MM.1S (cell line): ENCODE measurements around the gene ZFPM1.

Source experiments
- DNase-seq: peaks from one replicate; pipeline ENCODE4 v3.0.0-alpha.2; 2015
- H2AFZ ChIP-seq: fragments of 300-600 bp; sonication (generic); 2 replicates; pipeline ENCODE4 v1.6.0; 2016; ENCODE audit warnings: antibody characterized with exemption, low read length
- H3F3A ChIP-seq: fragments of 300-600 bp; sonication (generic); 2 replicates; pipeline ENCODE4 v1.6.1; 2016; ENCODE audit warnings: mild to moderate bottlenecking, antibody characterized with exemption, low read length, moderate library complexity, mixed read lengths; ENCODE audit not compliant: insufficient read depth
- H3K27ac ChIP-seq: fragments of 300-600 bp; sonication (generic); 2 replicates; pipeline ENCODE4 v1.5.1; 2016; ENCODE audit warnings: mild to moderate bottlenecking, low read length
- H3K27me3 ChIP-seq: fragments of 300-600 bp; sonication (generic); replicated peaks from 2 replicates; pipeline ENCODE4 v1.6.0; 2016; ENCODE audit warnings: low read length; ENCODE audit not compliant: insufficient read depth
- H3K36me3 ChIP-seq: fragments of 300-600 bp; sonication (generic); replicated peaks from 2 replicates; pipeline ENCODE4 v1.6.1; 2016; ENCODE audit warnings: mild to moderate bottlenecking, low read length, mixed read lengths; ENCODE audit not compliant: insufficient read depth
- H3K4me1 ChIP-seq: fragments of 300-600 bp; sonication (generic); 2 replicates; pipeline ENCODE4 v1.6.1; 2016; ENCODE audit warnings: low read length, mixed read lengths
- H3K4me2 ChIP-seq: fragments of 300-600 bp; sonication (generic); 2 replicates; pipeline ENCODE4 v1.6.0; 2016; ENCODE audit warnings: low read depth, low read length
- H3K4me3 ChIP-seq: fragments of 300-600 bp; sonication (generic); 2 replicates; pipeline ENCODE4 v1.5.1; 2016; ENCODE audit warnings: low read length, mixed read lengths
- H3K79me2 ChIP-seq: fragments of 300-600 bp; sonication (generic); 2 replicates; pipeline ENCODE4 v1.6.1; 2016; ENCODE audit warnings: mixed run types, low read length, mixed read lengths
- H3K9ac ChIP-seq: fragments of 300-600 bp; sonication (generic); 2 replicates; pipeline ENCODE4 v1.6.1; 2016; ENCODE audit warnings: low read length, mixed read lengths
- H3K9me2 ChIP-seq: fragments of 300-600 bp; sonication (generic); replicated peaks from 2 replicates; pipeline ENCODE4 v1.6.1; 2016; ENCODE audit warnings: mild to moderate bottlenecking, low read length, mixed read lengths; ENCODE audit not compliant: insufficient read depth
- H3K9me3 ChIP-seq: fragments of 300-600 bp; sonication (generic); replicated peaks from 2 replicates; pipeline ENCODE4 v1.6.1; 2016; ENCODE audit warnings: mild to moderate bottlenecking, low read length, mixed read lengths; ENCODE audit not compliant: insufficient read depth
- H4K20me1 ChIP-seq: fragments of 300-600 bp; sonication (generic); 2 replicates; pipeline ENCODE4 v1.6.1; 2016; ENCODE audit warnings: mild to moderate bottlenecking, low read length, moderate library complexity, mixed read lengths; ENCODE audit not compliant: insufficient read depth
- EZH2 ChIP-seq: fragments of 300-600 bp; sonication (generic); optimal IDR thresholded peaks from 2 replicates; pipeline ENCODE3; 2017; ENCODE audit warnings: low read depth, mild to moderate bottlenecking, antibody characterized with exemption, low read length, mixed read lengths
- EZH2phosphoT487 ChIP-seq: fragments of 300-600 bp; sonication (generic); IDR thresholded peaks from 2 replicates; pipeline ENCODE4 v1.6.1; 2018; ENCODE audit warnings: antibody characterized with exemption, low read length
- TF ChIP-seq, protein P1 (sequence below): fragments of 300-600 bp; sonication (generic); IDR thresholded peaks from 2 replicates; pipeline ENCODE4 v1.5.1; 2016; ENCODE audit warnings: antibody characterized with exemption, low read length, mixed read lengths

ZFPM1 gene

DNA sequence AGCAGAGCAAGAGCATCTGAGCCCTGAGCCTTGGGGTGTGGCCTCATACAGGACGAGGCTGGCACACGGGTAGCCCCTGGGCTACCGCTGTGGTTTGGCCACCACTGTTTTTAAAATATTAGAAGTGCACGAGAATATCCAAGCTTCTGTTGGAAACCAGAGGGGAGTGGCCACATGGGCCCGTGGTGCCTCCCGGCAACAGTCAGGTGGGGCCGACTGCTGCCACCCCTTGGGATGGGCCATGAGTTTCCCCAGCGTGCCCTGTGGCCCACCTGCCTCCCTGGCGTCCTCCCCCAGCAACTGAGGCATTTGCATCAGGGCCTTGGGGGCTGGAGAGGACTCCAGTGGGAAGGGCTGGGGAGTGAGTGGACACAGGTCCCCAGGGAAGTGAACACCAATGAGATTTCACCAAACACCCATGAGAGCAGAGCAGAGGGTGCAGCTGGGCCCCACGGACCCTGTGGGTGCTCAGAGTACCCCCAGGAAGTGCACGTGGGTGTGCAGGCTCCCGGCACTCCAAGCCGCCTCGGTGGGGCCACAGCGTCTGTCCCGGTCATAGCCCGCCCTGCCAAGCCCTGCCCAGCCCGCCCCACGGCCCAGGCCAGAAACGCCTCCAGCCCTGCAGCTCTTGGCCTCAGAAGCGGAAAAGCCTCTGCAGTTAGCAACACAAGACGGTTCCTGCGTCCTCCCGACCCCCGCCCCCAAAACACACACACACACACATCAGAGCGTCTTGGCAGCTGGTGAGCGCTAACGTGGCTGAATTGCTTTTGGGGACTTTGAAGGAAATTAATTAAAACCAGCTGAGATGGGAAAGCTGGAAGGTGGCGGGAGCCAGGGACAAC is 47.6 kb upstream of the ZFPM1 start:
- Histone ChIP-seq H3K27me3 (peaks cover 34% of the 10 kb centered on the region), H4K20me1 (no peaks in the 10 kb centered on the region), H3K9ac (no peak overlapping the region), H2AFZ (no peak overlapping the region), H3K4me3 (no peak overlapping the region), H3K79me2 (no peaks in the 10 kb centered on the region), H3K4me2 (no peak overlapping the region), H3K36me3 (no peaks in the 10 kb centered on the region), H3K9me3 (no peaks in the 10 kb centered on the region), H3K27ac (no peak overlapping the region), H3K9me2 (no peaks in the 10 kb centered on the region), H3F3A (no peaks in the 10 kb centered on the region), H3K4me1 (no peaks in the 10 kb centered on the region)
- DNase-seq, result no peak
- TF ChIP-seq EZH2phosphoT487 (no peak), EZH2 (no peak)
- TF ChIP-seq, protein P1, sequence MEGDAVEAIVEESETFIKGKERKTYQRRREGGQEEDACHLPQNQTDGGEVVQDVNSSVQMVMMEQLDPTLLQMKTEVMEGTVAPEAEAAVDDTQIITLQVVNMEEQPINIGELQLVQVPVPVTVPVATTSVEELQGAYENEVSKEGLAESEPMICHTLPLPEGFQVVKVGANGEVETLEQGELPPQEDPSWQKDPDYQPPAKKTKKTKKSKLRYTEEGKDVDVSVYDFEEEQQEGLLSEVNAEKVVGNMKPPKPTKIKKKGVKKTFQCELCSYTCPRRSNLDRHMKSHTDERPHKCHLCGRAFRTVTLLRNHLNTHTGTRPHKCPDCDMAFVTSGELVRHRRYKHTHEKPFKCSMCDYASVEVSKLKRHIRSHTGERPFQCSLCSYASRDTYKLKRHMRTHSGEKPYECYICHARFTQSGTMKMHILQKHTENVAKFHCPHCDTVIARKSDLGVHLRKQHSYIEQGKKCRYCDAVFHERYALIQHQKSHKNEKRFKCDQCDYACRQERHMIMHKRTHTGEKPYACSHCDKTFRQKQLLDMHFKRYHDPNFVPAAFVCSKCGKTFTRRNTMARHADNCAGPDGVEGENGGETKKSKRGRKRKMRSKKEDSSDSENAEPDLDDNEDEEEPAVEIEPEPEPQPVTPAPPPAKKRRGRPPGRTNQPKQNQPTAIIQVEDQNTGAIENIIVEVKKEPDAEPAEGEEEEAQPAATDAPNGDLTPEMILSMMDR, result no peak

DNA sequence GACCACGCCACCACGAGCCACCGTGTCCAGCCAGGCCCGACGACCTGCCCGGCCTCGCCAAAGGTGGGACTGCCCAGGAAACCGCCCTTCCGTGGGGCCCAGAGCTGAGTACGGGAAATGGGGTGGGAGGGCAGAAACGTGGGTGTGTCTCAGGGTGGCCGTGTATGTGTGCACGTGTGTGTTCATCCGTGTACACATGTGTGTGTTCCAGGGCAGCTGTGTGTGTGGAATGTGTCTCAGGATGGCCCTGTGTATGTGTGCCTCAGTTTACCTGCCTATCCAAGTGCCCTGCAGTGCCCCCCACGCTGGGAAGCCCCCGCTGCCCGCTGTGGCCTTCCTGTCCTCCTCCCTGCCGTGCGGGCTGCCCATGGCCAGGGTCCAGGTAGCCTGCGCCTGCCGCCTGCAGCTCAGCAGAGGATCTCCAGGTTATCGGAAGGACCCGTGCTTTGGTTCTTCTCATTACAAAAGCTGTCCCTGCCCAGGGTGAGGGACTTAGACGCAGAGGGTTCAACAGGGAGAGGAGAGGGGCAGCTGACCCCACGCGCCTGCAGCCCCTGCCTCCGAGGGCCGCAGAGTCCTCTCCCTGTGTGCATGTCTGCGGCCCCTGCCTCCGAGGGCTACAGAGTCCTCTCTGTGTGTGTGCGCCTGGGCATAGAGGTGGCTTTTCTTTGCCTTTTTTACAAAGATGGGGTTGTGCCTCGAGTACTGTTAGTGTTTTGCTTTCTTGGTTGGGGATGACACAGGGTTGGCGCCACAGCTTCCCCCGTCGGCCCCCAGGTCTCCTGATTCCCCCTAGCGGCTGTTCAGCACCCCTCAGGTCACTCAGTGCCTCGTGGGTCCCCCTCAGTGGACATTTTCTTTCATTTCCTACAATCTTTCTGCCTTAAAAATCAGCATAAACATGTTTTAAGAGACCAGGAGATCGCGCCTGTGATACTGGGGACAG is 46.7 kb upstream of the ZFPM1 start:
- no peak for DNase-seq

DNA sequence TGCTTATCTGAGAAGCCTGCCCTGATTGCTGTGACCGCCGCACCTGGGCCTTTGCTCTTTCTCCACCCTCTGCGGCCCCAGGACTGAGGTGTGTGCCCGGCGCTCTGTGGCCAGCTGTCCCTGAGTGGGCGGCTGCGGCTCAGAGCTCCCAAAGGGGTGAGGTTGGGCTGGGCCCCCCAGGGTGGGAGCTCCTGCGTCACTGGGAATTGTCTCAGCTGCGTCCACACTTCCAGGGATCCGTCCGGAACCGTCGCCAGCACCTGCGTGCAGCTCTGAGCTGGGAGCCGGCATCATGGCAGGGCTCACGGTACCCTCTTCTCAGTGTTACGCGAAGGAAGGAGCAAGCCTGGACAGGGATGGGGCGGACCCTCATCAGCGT is 46.0 kb upstream of the ZFPM1 start:
- no peaks in the 10 kb centered on the region for H3K4me1 ChIP-seq
- no peak overlapping the region for H3K27ac ChIP-seq
- H3K9me3 ChIP-seq, result no peaks in the 10 kb centered on the region
- H3K9me2 ChIP-seq, result no peaks in the 10 kb centered on the region
- TF ChIP-seq EZH2phosphoT487 (no peak), EZH2 (no peak)
- TF ChIP-seq, protein P1, result no peak
- DNase-seq, result no peak
- H3K4me3 ChIP-seq, result no peak overlapping the region
- no peaks in the 10 kb centered on the region for H4K20me1 ChIP-seq
- no peaks in the 10 kb centered on the region for H3K79me2 ChIP-seq
- H3K27me3 ChIP-seq, result peaks cover 34% of the 10 kb centered on the region
- no peaks in the 10 kb centered on the region for H3F3A ChIP-seq
- no peak overlapping the region for H3K4me2 ChIP-seq
- no peak overlapping the region for H3K9ac ChIP-seq
- no peaks in the 10 kb centered on the region for H3K36me3 ChIP-seq
- no peak overlapping the region for H2AFZ ChIP-seq

More for the DNA sequence above, 46.7 kb upstream of the ZFPM1 start:
- no peak overlapping the region for H2AFZ ChIP-seq
- H3F3A ChIP-seq, result no peaks in the 10 kb centered on the region
- H3K27ac ChIP-seq, result no peak overlapping the region
- no peak overlapping the region for H3K9ac ChIP-seq
- no peaks in the 10 kb centered on the region for H3K9me2 ChIP-seq
- H3K79me2 ChIP-seq, result no peaks in the 10 kb centered on the region
- no peaks in the 10 kb centered on the region for H3K36me3 ChIP-seq
- H4K20me1 ChIP-seq, result no peaks in the 10 kb centered on the region
- TF ChIP-seq EZH2, result no peak
- TF ChIP-seq, protein P1, result no peak
- H3K4me1 ChIP-seq, result no peaks in the 10 kb centered on the region
- no peak overlapping the region for H3K4me2 ChIP-seq
- peaks cover 34% of the 10 kb centered on the region for H3K27me3 ChIP-seq
- no peaks in the 10 kb centered on the region for H3K9me3 ChIP-seq
- H3K4me3 ChIP-seq, result no peak overlapping the region
